Measurements from ENCODE around the gene FBXL4. TPM values are rescaled to one million over a fixed set of nuclear protein-coding genes. Genes with fewer than 3 reads are reported as not detected.

FBXL4 gene
- polyA plus RNA-seq, 1 experiment, result 10.5 TPM

DNA sequence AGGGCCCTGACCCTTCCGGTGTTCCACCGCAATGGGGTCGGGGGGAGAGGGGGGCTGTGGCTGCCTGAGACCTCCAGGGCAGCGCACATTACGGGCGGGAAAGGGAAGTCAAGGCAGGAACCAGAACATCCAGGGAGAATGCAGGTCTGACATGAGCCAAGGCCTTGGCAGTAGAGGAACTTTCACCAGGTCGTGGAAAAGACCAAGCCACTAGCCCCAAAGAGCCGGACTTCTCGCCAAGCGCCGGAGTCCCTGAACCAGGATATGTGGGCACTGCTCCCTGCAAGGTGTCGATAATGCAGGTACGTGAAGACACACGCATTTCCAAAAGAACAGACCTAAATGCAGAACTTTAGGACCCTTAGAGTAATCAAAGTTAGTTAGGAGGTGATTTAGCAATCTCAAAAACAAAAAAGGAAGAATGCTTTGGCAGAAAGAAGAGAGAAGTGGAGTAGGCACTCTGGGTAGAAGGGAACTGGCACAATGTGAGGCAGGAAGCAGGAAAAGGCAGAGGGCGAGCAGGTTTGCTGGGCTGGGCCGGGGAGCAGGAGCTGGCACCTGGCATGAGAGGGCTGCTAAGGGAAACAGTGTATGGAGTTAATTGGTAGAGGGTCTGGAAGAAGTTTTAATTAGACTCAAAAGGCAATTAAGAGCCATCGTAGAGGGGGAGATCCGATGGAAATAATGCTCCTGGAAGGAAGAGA, 99.1 kb downstream of the FBXL4 start:
- POLR2A ChIA-PET, result no interaction called here
- Histone ChIP-seq H3K36me3 (ENCODE audit: control insufficient read depth, insufficient read depth, low read length) (no peaks in the 10 kb centered on the region), H3K4me3 (ENCODE audit: low read depth, low read length) (no peak overlapping the region), H3K27me3 (ENCODE audit: control insufficient read depth, insufficient read depth, low read length) (peaks cover 22% of the 10 kb centered on the region)
- CTCF ChIA-PET, result no interaction called here
- TF ChIP-seq, protein P1, sequence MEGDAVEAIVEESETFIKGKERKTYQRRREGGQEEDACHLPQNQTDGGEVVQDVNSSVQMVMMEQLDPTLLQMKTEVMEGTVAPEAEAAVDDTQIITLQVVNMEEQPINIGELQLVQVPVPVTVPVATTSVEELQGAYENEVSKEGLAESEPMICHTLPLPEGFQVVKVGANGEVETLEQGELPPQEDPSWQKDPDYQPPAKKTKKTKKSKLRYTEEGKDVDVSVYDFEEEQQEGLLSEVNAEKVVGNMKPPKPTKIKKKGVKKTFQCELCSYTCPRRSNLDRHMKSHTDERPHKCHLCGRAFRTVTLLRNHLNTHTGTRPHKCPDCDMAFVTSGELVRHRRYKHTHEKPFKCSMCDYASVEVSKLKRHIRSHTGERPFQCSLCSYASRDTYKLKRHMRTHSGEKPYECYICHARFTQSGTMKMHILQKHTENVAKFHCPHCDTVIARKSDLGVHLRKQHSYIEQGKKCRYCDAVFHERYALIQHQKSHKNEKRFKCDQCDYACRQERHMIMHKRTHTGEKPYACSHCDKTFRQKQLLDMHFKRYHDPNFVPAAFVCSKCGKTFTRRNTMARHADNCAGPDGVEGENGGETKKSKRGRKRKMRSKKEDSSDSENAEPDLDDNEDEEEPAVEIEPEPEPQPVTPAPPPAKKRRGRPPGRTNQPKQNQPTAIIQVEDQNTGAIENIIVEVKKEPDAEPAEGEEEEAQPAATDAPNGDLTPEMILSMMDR (IDR thresholded peaks at IDR 0.05; ENCODE audit: insufficient read depth, low read depth, low read length), result no peak
- DNase-seq (ENCODE audit: low read depth), result no peak

DNA sequence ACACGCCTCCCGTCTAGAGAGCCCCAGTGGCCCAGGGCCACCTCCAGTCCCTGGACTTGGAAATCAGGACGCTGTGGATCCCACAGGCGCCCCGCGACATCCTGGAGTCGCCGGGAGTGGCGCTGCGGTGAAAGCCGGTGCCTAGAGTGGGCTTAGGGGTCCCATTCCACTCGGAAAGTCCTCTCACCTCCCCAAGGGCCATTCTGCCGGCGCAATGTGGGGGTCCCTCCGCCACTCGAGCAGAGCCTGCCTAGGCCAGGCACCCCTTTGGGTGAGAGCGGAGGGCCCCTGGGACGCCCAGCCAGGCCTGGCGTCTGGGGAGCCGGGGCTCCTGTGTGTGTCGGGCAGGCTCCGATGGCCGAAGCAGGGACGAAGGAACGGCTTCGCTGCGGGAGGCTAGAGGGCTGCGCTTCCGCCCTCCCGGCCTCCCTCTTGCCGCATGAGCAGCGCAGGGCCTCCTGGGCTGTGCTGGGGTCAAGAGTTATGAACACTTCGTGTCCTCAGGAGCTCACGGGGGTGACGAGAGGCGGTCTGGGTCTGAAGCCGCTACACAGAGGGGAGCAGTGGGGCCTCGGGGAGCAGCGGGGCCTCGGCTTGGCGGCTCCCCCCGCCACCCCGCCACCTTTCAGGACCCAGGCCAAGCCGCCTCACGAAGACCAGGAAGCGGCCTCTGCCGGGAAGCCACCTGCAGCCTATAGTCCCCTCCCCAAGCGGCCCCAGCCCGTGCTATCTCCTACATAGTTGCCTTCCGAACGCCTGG, 99.8 kb downstream of the FBXL4 start:
- Histone ChIP-seq H3K27me3 (ENCODE audit: control insufficient read depth, insufficient read depth, low read length) (peaks cover 26% of the 10 kb centered on the region), H3K36me3 (ENCODE audit: control insufficient read depth, insufficient read depth, low read length) (no peaks in the 10 kb centered on the region), H3K4me3 (ENCODE audit: low read depth, low read length) (no peak overlapping the region; the same call in 1 of the 2 replicates)
- TF ChIP-seq, protein P1 (IDR thresholded peaks at IDR 0.05; ENCODE audit: insufficient read depth, low read depth, low read length), result peak; percentile 21; the same call in 1 of the 2 replicates
- ChIA-PET POLR2A (no interaction called here), CTCF (interaction anchor here (0.7 to 1.6 kb wide), 3 partner anchors 9 to 678 kb away, joined by 3 to 4 read pairs (median 3); no protein-coding TSS in a partner anchor)
- DNase-seq (ENCODE audit: low read depth), result no peak

DNA sequence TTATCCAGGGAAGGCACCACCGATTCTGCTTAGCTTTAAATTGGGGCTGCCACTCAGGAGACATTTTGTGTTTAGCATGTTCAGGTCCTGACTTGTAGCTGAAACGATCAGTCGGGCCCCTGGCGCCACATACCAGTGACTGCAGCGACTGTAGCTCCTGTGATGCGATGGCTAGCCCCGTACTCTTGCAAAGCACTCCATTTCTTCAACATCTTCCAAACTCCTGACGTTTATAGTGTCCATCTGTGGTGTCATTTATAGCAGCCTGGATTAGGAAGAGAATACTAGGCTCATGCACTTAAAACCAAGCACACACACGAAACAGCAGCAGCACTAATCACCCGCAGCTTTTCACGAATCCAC, 100.3 kb downstream of the FBXL4 start:
- TF ChIP-seq, protein P1 (IDR thresholded peaks at IDR 0.05; ENCODE audit: insufficient read depth, low read depth, low read length), result no peak
- DNase-seq (ENCODE audit: low read depth), result no peak
- ChIA-PET CTCF (interaction anchor here (0.7 to 1.6 kb wide), 4 partner anchors 10 to 1350 kb away, joined by 3 to 6 read pairs (median 4); no protein-coding TSS in a partner anchor), POLR2A (no interaction called here)
- H3K4me3 ChIP-seq (ENCODE audit: low read depth, low read length), result no peak overlapping the region
- peaks cover 30% of the 10 kb centered on the region for H3K27me3 ChIP-seq (ENCODE audit: control insufficient read depth, insufficient read depth, low read length)
- no peaks in the 10 kb centered on the region for H3K36me3 ChIP-seq (ENCODE audit: control insufficient read depth, insufficient read depth, low read length)

DNA sequence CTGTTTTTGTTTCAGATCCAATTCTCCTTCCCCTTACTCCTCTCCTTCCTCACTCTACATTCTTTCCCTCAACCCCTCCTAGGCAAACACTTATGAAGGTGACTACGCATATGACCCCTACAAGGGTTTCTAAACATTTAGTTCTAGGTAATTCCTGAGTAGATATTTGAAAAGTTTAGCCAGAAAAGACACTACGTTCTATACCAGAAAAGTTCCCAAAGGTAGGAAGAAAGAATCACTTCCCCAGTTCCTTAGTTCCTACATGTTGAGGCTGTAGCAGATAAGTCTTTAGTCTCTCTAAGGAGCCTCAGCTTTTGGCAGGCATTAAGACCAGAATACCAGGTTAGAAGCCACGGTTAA, 101.7 kb downstream of the FBXL4 start:
- H3K4me3 ChIP-seq (ENCODE audit: low read depth, low read length), result no peak overlapping the region
- peaks cover 31% of the 10 kb centered on the region for H3K27me3 ChIP-seq (ENCODE audit: control insufficient read depth, insufficient read depth, low read length)
- TF ChIP-seq, protein P1 (IDR thresholded peaks at IDR 0.05; ENCODE audit: insufficient read depth, low read depth, low read length), result no peak
- no peak for DNase-seq (ENCODE audit: low read depth)
- ChIA-PET CTCF (interaction anchor here (1.0 to 2.0 kb wide), 6 partner anchors 9 to 1351 kb away, joined by 3 to 9 read pairs (median 5); no protein-coding TSS in a partner anchor), POLR2A (no interaction called here)
- no peaks in the 10 kb centered on the region for H3K36me3 ChIP-seq (ENCODE audit: control insufficient read depth, insufficient read depth, low read length)
